Activated CD8-positive, alpha-beta memory T cell treated with anti-CD3 and anti-CD28 coated beads for 1 hour (primary cell): ENCODE measurements around the gene CLCA1.

Experiments used
- DNase-seq, 2 donors: peaks; one replicate each; pipeline ENCODE4 v3.0.0-alpha.2; 2020; ENCODE audit warnings: low read depth in 1 of 2; ENCODE audit errors: extremely low read depth in 1 of 2

CLCA1 gene

GRCh38 chr1:86503406-86504136, 34.8 kb downstream of the CLCA1 start:
- no peak for DNase-seq

- DNase-seq, result no peak
Observed at GRCh38 chr1:86504137-86504479, 35.4 kb downstream of the CLCA1 start.

- DNase-seq, result no peak
Observed at GRCh38 chr1:86504895-86505563, 36.3 kb downstream of the CLCA1 start.

- no peak for DNase-seq
Observed at GRCh38 chr1:86505564-86505902, 36.8 kb downstream of the CLCA1 start.

GRCh38 chr1:86507935-86508582, 39.3 kb downstream of the CLCA1 start:
- DNase-seq, result no peak

GRCh38 chr1:86508583-86508969, 39.8 kb downstream of the CLCA1 start:
- no peak for DNase-seq

- no peak for DNase-seq
Observed at GRCh38 chr1:86515597-86515996, 46.9 kb downstream of the CLCA1 start.

- no peak for DNase-seq
Observed at GRCh38 chr1:86516335-86516734, 47.6 kb downstream of the CLCA1 start.

GRCh38 chr1:86517336-86517735, 48.6 kb downstream of the CLCA1 start:
- DNase-seq, result no peak

- DNase-seq, result no peak
Observed at GRCh38 chr1:86520789-86521521, 52.2 kb downstream of the CLCA1 start.

GRCh38 chr1:86521522-86521891, 52.8 kb downstream of the CLCA1 start:
- DNase-seq, result no peak

GRCh38 chr1:86522240-86522639, 53.5 kb downstream of the CLCA1 start:
- DNase-seq, result no peak

- no peak for DNase-seq
Observed at GRCh38 chr1:86523670-86524354, 55.1 kb downstream of the CLCA1 start.

GRCh38 chr1:86527306-86527705, 58.6 kb downstream of the CLCA1 start:
- DNase-seq, result no peak

GRCh38 chr1:86530211-86530845, 61.6 kb downstream of the CLCA1 start:
- DNase-seq, result no peak

GRCh38 chr1:86537928-86538695, 69.4 kb downstream of the CLCA1 start:
- DNase-seq, result no peak

- DNase-seq, result no peak
Observed at GRCh38 chr1:86538775-86539174, 70.0 kb downstream of the CLCA1 start.

- DNase-seq, result no peak
Observed at GRCh38 chr1:86541859-86542258, 73.1 kb downstream of the CLCA1 start.

- no peak for DNase-seq
Observed at GRCh38 chr1:86542631-86543030, 73.9 kb downstream of the CLCA1 start.

GRCh38 chr1:86546787-86547221, 78.1 kb downstream of the CLCA1 start, which contains the start of gene CLCA4:
TSS of gene CLCA4 (plus strand) at chr1:86547078. CDS start at chr1:86547120, 42 bp downstream.
- DNase-seq, result no peak
